HG03060 (cell line): ENCODE results near the gene SOX12.
"Not testable (repeated sequence)": the region's sequence is repeated elsewhere in the genome, so short reads cannot be mapped to it uniquely, and the experiment has no call there.

Experiments
- ATAC-seq: cut with Tn5 transposase; IDR thresholded peaks from one replicate; pipeline ENCODE4 v1.9.1; 2021; ENCODE audit warnings: low read depth, moderate number of reproducible peaks; ENCODE audit not compliant: unreplicated experiment

Gene SOX12

DNA sequence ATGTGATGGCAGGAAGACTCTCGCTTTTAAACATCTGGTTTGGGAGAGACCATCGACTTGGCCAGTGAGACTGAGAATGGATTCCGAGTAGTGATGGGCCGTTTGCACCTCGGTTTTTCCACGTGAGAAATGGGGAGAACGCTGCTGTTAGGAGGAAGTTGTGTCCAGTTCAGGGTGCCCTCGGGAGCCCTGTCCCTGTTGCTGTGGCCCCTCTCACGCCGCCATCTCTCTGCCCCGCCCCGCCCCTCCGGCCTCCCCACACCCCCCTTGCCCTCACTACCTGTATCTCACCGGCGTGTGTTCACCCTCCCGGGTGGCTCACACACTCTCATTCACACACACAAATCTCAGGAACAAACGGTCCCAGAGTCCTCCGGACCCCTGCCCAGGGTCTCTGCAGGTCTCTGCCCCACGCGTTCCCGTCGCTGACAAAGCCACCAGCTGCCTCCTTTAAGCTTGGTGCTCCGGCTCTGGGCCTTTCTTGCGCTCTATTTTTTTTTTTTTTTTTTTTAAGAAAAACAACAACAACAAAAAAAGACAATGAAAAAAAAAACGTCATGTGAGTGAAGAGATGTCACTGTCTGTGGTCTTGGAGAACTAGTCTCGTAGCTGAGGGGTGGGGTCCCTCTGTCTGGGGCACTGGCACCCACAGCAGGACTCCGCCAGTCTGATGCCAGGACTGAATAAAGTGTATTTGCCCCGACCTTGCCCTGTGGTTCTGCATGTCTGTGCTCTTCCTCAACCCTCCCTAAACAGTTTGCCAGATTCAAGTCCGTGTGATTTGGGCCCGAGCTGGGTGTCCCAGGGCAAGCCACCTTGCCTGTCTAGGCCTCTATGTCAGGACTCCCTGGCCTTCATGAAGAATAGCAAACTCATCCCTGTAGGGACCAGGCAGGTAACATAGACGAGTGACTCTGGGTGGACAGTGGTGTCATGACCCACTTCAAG, 2.9 kb downstream of the SOX12 start:
- ATAC-seq: no peak

DNA sequence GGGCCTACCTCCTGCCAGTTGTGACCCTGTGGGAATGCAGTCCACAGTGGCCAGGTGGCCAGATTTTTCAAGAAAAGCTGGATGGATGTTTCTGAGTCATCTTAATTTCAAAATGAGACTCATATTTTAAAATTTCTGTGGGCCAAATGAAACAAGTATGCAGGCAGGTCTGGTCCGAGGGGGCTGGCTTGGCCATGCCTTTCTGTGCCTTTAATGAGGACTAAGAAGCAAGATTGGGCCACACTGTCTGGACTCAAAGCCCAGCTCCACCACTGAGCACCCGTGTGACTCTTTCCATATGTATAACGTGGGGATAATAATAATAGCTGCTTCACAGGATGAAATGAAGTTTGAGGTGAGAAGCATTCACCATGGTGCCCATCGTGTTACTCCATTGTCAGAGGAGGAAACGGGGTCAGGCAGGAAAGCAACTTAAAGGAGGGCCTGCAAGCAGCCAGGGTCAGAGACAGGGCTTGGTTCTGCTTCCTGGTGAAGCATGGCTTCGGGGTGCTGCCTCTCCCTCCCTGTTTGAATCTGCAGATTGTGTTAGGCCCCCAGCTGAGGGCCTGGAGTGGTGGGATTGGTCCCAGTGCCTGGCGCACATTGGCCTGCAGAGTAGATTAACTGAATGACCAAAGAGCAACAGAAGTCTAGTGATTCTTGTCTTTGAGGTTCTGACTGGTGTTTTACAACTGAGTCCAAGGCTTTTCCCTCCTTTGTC, 3.8 kb downstream of the SOX12 start:
- ATAC-seq: no peak

DNA sequence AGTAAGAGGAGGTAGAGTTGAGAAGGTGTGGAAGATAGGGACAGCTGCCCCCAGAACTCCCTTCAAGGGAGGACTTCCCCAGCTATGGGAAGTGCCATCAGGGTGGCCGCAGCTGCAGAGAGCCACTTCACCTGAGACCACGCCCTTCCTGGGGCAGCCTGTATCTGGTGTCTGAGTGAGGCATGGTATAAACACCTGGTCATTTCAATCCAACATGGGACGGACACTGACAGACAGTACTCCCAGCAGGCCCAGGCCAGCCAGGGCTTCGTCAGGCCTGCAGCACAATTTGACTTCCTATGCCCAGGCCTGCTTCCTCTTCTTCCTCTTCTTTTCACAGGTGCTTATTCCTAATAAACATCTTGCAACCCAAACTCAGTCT, 4.5 kb downstream of the SOX12 start:
- ATAC-seq: no peak

DNA sequence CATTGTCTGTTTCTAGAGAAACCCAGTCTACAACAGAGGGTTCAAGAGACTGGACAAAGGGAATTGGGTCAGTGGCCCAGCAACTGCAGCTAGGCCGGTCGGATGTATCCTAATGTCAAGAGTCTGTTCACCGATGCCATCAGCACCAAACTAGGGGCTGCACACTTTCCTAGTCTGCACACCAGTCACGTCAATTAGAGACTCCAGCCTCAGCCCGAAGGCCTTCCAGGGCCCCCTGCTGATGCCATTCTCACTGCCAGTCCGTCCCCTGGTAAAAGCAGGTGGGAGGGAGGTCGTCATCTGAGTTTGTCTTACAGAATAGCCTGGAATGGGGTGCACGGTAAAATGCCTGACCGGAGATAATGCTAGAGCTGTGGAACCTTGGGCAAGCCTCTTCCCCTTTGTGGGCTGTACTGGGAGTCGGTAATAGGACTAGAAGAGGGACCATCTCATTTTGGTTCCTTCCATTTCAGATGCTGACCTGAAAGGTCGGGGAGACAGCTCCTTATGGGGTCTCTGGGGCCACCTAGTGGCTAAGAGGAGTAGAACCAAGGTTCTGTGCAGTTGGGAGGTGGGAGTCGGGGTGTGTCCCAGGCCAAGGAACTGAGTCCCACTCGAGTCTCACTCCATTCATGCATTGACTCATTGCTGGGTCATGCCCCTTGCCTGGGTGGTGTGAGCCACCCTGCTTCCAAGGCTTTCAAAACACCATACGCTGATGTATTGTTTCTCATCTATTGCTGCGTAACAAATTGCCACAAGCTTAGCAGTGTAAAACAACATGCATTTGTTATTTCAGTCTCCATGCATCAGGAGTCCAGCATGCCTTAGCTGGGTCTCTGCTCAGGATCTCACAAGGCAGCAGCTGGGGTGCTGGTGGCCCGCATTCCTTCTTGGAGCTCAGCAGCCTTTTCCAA, 5.1 kb downstream of the SOX12 start:
- ATAC-seq: no peak

DNA sequence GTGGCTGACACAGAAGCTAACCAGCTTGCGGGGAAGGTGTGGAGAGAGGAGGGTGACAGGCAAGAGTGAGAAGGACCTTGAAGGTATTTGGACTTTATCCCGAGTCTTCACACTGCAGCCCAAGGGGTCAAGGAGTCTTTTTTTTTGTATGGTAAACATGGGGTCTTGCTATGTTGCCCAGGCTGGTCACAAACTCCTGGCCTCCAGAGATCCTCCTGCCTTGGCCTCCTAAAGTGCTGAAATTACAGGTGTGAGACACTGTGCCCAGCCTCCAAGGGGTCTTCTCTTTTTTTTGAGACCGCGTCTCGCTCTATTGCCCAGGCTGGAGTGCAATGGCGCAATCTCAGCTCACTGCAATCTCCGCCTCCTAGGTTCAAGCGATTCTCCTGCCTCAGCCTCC, 9.2 kb downstream of the SOX12 start:
- ATAC-seq: no peak

DNA sequence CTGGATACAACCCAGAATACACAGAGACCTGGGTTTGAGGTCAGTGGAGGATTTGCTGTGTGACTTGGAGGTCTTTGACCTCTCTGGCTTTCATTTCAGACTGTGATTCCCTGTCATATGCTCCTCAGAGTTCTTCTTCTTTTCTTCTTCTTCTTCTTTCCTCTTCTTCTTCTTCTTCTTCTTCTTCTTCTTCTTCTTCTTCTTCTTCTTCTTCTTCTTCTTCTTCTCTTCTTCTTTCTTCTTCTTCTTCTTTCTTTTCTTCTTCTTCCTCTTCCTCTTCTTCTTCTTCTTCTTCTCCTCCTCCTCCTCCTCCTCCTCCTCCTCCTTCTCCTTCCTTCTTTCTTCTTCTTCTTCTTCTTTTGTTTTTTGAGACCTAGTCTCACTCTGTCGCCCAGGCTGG, 10.7 kb downstream of the SOX12 start:
- not testable (repeated sequence) for ATAC-seq

DNA sequence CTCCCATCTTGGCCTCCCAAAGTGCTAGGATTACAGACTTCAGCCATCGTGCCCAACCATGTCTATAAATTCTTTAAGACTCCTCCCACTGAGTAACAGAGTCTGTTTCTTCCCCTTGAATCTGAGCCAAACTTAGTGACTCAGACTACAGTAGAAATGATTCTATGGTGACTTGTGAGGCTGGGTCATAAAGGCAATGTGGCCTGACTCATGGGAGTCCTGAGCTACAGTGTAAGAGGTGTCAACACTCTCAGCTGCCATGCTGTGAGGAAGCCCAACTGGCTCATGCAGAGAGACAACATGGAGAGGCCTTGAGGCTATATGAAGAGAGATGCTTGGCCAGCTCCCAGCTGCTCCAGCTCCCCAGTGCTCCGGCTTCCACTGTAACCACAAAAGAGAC, 16.3 kb downstream of the SOX12 start:
- ATAC-seq: no peak

DNA sequence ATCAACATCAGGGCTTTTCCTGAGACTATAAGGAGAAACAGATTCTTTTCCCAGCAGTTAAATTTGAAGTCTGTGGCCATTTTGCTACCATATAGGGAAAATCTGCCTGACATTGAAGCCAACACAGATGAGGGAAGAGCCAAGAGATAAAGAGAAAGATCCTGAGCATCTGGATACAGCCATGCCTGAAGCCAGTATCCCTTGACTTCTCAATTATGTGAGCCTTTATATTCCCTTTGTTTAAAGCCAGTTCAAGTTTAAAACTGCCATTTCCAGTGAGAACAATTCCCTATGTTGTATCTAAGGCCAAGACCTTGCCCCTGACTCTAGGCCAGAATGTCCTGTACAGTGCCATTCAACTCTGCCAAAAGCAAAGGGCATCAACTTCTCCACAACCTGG, 17.8 kb downstream of the SOX12 start:
- ATAC-seq: no peak

DNA sequence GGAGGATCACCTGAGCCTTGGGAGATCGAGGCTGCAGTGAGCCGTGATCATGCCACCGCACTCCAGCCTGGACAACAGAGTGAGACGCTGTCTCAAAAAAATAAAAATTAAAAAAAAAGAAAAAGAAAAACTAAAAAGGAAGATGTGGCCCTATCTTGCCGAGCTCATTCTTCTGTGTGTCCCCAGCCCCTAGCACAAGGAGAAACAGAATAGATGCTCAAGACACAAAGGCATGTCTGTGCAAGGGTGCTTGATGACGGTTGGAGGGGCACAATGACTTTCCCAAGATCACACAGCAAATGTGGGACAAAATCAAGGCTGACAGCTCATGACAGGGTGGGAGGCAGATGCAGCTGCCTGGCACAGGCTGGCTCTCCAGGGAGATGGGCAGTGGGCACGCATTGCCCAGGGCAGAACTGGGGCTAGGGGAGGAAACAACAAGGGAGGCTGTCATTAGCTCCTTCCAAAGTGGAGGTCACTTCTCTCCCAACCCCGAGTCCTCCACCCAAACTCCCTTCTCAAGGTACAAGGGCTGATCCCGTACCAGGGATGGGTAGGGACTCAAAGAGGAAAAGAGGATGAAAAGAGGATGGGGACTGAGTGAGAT, 20.8 kb downstream of the SOX12 start:
- no peak for ATAC-seq

DNA sequence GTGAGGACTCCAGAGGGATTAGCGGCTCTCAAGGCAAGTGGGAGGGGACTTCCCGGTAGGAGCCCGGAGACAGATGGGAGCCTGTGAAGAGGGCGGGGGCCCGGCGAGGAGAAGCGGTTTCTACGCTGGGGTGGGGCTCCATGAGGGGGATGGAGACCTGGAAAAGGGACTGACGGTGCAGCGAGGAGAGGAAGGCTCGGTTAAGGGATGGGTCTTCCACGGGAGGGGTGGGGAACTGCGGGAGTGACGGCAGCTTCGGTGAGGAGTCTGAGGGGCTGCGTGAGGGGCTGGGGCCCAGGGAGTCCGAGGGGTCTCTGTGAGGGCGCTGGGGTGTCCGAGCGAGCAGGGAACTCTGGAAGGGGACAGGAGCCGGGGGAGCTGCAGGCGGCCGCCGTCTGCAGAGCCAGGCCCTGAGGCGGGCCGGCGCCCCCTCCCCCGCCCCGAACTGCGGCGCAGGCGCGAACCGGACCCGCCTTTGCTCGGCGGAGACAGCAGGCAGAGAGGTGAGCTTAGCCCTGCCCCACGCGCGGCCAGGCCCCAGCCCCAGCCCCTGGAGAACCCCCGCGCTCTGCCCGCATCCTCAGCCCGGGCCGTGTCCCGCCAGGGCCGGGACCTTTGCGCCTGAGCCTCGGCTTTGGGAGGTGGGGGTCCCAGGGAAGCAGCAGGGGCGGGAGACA, 21.4 kb downstream of the SOX12 start, which contains the start of gene NRSN2:
Gene NRSN2 (plus strand): TSS at position 472 of the 677 bp plus-strand sequence. CDS start 2,533 bp downstream, outside the sequence.
- no peak for ATAC-seq

DNA sequence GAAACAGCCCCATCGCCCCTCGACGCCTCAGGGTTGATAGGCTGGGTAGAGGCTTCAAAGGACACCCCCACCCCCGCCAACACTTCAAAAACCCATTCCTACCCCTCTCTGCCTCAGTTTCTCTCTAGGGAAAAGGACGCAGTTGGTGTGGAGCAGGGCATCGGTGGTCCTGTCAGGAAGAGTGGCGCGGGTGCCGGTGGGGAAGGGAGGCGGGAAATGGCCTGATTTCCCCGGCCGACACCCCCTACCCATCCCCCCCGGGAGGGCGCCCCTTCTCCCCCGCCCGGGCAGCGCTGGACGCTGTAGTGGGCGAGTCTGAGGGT, 21.9 kb downstream of the SOX12 start:
- ATAC-seq: no peak

DNA sequence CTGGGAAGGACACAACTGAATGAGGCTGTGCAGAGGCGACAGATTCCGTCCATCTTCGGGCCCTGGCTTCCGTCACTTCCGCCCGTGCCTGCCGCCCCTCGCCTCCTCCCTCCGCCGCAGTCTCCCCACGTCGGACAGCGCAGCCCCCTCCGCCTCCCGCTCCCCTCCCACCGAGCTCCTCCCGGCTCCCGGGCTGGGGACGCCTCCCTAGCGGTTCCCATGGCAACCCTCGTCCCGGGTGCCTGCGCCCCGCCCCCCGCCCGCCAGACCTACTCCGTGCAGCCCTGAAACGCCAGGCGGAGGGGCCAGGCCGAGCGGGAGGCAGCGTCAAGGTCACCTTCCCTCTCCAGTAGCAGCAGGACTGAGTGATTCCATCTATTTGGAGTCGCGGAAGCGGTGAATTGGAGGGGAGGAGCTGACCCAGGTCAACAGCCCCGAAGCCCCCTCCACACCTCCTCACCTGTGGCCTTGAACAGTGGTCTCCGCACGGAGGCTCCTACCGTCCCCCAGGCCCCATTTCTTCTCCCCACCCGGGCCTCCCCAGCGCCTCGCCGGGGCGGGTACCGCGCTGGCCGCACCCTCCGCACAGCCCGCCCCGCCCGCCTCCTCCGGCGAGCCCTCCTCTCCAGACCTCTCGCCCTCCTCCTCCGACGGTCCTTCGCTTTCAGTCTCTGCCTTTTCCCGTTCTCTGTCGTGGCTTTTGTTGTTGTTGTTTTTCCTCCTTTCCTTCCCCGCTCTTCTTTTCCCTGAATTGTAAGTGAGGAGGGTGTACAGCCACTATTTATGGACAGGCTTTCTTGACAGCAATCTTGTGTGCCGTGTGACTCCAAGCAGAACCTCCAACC, 22.5 kb downstream of the SOX12 start:
- ATAC-seq: no peak

DNA sequence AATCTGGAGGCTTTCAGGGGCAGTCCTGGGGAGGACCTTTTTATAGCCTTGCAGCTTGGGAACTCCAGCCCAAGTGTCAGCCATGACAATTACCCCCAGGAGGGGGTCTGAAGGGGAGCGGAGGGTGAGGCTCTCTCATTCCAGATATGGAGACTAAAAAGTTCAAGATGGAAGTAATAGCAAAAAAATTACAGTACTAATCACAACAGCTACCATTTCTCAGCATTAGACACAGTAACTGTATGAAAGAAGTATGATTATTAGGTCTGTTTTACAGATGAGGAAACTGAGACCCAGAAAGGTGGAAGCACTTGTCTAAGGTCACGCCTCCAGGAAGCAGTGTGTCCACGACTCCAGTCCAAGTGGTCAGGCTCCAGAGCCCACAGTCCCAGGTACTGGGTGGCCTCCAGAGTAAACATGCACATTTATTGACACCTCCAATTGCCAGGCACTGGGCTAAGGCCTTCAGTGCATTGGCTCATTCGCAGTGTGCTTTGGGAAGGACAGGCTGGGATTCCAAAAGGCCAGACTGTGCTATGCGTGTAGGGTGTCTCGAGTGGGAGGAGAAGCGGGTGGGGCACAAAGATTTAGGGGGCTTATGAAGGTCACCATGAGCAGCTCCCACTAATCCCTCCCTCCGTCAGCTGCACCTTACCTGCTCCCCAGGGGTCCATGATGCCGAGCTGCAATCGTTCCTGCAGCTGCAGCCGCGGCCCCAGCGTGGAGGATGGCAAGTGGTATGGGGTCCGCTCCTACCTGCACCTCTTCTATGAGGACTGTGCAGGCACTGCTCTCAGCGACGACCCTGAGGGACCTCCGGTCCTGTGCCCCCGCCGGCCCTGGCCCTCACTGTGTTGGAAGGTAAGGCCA, 23.9 kb downstream of the SOX12 start:
- no peak for ATAC-seq

DNA sequence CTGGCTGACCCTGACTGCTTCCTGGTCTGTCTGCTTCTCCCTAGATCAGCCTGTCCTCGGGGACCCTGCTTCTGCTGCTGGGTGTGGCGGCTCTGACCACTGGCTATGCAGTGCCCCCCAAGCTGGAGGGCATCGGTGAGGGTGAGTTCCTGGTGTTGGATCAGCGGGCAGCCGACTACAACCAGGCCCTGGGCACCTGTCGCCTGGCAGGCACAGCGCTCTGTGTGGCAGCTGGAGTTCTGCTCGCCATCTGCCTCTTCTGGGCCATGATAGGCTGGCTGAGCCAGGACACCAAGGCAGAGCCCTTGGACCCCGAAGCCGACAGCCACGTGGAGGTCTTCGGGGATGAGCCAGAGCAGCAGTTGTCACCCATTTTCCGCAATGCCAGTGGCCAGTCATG, 27.8 kb downstream of the SOX12 start:
- ATAC-seq: no peak

DNA sequence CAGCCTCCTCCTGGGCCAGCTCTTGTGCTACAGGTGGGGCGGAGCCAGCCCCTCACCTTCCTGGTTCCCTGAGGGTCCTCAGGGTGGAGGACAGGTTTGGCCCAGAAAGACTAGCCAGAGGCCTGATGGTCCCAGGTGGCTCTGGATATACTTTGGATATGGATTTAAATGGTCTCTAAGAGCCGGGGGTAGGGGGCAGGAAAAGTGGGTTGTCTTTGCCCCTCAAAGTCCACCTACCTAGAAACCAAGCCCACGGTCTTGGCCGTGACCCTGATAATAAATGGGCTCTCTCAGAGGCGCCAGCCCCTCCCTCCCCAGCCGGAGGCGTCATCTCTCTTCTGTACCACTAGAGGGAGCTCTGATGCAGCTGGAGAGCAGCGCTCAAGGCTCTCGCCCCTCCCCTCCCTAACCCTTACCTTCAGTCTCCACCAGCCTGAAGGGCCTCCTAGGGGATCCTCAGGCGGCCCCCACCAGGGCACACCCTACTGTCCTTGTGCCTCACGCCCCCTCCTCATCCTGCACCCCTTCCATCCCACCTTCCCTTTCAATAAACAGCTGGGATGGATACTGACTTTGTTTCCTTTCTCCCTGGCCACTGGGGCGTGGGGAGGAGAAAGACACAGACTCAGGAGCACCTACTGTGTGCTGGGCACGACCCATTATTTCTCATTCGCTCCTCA, 29.1 kb downstream of the SOX12 start:
- no peak for ATAC-seq

DNA sequence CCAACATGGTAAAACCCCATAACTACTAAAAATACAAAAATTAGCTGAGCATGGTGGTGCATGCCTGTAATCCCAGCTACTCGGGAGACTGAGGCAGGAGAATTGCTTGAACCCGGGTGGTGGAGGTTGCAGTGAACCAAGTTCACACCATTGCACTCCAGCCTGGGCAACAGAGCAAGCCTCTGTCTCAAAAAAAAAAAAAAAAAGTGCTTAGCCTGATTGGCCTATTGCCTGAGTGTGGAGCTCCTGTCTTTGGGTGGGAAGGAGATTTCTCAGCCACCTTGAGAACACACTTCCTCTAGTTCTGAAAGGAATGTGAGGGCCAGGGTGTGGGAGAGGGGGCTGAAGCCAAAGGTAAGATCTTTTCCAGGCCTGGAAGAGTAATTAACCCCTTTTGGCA, 30.8 kb downstream of the SOX12 start:
- not testable (repeated sequence) for ATAC-seq

DNA sequence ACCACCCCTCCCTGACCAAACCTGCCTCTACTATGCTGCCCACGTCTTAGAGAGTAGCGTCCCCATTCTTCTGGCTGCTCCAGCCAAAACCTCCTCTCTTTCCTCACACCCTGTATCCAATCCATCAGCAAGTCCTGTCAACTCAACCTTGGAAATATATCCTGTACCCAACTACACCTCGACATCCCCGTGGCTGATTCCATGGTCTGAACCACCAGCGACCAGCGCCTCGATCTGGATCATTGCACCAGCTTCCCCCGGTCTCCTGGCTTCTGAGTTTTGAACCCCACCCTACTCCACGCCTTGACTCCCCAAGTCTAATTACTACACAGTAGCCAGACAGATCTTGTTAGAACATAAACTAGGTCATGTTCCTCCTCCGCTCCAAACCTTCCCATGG, 31.4 kb downstream of the SOX12 start:
- ATAC-seq: no peak
